ENCODE measurements around the gene NKD1.

The NKD1 gene

GRCh38 chr16:50538411-50539052 lies 9.7 kb upstream of the NKD1 start:
- TF ChIP-seq ZNF274 (IDR thresholded peaks at IDR 0.05; ENCODE audit: low read depth, low read length): no peak
- no peak overlapping the region for H3K4me3 ChIP-seq (ENCODE audit: low read length)

- H3K4me3 ChIP-seq (ENCODE audit: low read length): no peak overlapping the region
- TF ChIP-seq ZNF274 (IDR thresholded peaks at IDR 0.05; ENCODE audit: low read depth, low read length): no peak
Observed at GRCh38 chr16:50539053-50539695, 9.0 kb upstream of the NKD1 start.

- no peak overlapping the region for H3K4me3 ChIP-seq (ENCODE audit: low read length)
- TF ChIP-seq ZNF274 (IDR thresholded peaks at IDR 0.05; ENCODE audit: low read depth, low read length): no peak
Observed at GRCh38 chr16:50539822-50540710, 8.1 kb upstream of the NKD1 start.

- TF ChIP-seq ZNF274 (IDR thresholded peaks at IDR 0.05; ENCODE audit: low read depth, low read length): no peak
- H3K4me3 ChIP-seq (ENCODE audit: low read length): no peak overlapping the region
Observed at GRCh38 chr16:50540711-50541007, 7.5 kb upstream of the NKD1 start.

DNA sequence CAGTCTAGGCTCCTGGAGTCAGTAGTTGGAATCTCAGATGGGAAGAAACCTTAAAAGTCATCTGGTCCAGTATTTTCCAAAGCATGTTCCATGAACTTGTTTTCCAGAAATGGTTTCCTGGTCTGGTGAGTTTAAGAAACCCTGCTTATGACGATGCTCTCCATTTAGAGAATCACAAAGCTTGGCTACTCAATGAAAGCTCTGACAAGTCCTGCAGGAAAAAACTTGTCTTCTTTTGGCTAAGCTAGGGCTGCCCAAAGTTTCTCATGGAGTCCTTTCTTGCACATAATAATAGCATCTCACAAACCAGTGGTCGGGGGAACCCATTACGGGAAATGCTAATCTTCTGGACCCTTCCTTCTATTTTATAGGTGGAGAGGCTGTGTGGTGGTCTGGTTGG lies 5.5 kb upstream of the NKD1 start:
- no peak overlapping the region for H3K4me3 ChIP-seq (ENCODE audit: low read length)
- TF ChIP-seq ZNF274 (IDR thresholded peaks at IDR 0.05; ENCODE audit: low read depth, low read length): no peak

DNA sequence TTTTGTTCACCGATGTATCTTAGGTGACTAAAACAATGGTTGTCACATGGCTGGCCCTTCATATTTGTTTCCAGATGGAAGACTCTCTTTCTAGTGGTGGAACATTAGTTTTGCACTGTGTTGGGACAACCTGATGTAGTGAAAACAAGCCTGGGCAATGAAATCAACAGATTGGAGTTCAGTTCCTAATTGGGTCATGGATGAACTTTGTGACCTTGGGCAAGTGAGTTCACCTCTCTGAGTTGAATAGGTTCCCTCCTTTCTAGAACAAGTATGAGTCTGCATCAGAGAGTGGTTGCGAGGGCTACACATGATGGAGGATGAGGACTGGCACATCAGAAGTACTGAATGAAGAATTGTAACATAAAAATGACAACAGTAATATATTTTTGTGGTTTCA lies 2.1 kb upstream of the NKD1 start:
- H3K4me3 ChIP-seq (ENCODE audit: low read length): no peak overlapping the region
- TF ChIP-seq ZNF274 (IDR thresholded peaks at IDR 0.05; ENCODE audit: low read depth, low read length): no peak

GRCh38 chr16:50547340-50548124 lies 664 bp upstream of the NKD1 start:
- peak overlapping the region; percentile 82 for H3K4me3 ChIP-seq (ENCODE audit: low read length)
- no peak for TF ChIP-seq ZNF274 (IDR thresholded peaks at IDR 0.05; ENCODE audit: low read depth, low read length)

DNA sequence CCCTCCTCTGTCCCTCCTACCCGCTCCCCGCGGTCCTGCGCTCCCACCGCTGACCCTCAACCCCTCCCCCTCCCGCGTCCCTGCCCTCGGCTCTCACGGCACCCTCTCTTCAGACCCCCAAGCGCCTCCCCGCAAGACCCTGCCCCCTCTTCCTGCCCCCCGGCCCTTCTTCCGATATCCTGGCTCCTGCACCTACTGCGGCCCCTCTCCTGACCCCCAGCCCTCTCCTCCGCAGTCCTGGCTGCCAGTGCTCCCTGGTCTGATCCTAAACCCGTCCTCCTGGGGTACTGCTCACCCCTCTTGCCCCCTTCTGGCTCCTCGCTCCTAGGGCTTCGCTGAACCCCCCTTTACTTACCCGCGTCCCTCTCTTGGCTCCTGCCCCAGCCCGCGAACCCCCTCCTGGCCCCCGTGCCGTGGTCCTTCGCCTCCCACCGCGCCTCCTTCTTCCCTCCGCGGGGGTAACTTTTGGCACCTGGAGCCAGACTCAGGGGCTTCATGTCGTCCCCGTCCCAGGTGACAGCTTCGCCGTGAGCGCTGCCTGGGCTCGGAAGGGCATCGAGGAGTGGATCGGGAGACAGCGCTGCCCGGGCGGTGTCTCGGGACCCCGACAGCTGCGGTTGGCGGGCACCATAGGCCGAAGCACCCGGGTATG lies 839 bp downstream of the NKD1 start:
- TF ChIP-seq ZNF274 (IDR thresholded peaks at IDR 0.05; ENCODE audit: low read depth, low read length): no peak
- peak overlapping the region; percentile 67; the same call in 1 of the 2 replicates for H3K4me3 ChIP-seq (ENCODE audit: low read length)

GRCh38 chr16:50549561-50549915 lies 1.3 kb downstream of the NKD1 start:
- no peak overlapping the region for H3K4me3 ChIP-seq (ENCODE audit: low read length)
- TF ChIP-seq ZNF274 (IDR thresholded peaks at IDR 0.05; ENCODE audit: low read depth, low read length): no peak

GRCh38 chr16:50550035-50550434 lies 1.8 kb downstream of the NKD1 start:
- H3K4me3 ChIP-seq (ENCODE audit: low read length): no peak overlapping the region
- no peak for TF ChIP-seq ZNF274 (IDR thresholded peaks at IDR 0.05; ENCODE audit: low read depth, low read length)

DNA sequence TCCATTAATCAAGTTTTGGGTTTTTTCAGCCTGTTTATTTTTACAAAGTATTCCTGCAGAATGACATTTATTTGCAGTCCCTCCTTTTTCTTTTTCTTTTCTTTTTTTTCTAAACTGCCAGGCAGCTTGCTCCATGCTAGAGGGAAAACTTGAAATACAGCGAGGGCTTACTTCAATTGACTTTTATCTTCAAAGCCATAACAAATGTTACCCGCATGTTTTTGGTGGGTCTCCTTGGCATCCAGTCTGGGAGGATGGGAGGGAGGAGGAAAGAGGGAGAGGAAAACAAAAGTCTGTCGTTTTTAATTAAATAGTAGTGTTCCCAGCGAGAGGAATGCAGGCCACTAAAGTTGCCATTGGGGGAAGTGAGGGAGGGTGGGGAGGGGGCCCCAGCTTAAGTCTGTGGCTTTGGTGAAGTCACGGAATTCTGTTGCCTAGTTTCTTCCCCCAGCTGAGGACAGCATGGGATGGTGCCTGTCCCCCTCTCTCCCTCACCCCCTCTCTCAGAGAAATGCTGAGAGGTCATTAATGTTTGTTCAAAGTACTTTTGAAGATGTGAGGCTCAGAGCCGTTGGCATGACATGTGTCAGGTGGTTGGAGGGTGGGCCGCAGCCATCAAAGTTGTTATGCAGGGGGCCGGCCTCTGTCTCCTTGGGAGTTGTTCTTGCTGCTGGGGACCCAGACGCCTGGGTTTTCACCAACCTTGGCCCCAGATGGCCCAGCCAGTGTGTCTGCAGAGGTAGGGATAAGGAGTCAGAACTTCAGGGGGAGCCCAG lies 2.9 kb downstream of the NKD1 start:
- H3K4me3 ChIP-seq (ENCODE audit: low read length): no peak overlapping the region
- TF ChIP-seq ZNF274 (IDR thresholded peaks at IDR 0.05; ENCODE audit: low read depth, low read length): no peak

DNA sequence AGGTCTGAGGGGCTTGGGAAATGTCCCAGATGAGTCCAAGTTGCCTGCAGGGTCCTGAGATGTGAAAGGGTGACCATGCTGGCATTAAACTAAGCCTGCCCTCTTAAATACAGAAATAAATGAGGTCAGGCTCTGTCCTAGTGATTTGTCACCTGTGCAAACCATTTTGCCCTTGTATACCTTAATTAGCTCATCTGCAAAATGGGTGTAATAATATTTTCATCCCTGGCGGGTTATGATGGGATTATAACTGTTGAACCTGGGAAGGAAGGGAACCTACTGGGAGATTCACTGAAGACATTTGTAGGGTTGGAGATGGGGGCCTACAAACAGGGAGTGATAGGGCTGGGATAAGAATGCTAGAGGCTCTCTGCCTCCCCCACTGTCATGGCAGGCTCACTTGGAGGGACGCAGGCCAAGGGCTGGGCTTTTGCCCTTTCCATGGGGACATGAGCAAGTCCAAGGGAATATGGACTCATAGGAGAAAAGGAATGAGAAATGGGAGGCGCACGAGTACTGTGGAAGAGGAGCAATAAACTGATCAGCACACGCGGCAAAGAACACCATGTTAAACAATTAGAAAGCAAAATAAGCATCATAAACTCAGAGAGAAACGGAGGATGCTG lies 4.4 kb downstream of the NKD1 start:
- no peak for TF ChIP-seq ZNF274 (IDR thresholded peaks at IDR 0.05; ENCODE audit: low read depth, low read length)
- H3K4me3 ChIP-seq (ENCODE audit: low read length): no peak overlapping the region

Data from GM08714 (cell line).